ENCODE results near the gene SARNP.

The SARNP gene

DNA sequence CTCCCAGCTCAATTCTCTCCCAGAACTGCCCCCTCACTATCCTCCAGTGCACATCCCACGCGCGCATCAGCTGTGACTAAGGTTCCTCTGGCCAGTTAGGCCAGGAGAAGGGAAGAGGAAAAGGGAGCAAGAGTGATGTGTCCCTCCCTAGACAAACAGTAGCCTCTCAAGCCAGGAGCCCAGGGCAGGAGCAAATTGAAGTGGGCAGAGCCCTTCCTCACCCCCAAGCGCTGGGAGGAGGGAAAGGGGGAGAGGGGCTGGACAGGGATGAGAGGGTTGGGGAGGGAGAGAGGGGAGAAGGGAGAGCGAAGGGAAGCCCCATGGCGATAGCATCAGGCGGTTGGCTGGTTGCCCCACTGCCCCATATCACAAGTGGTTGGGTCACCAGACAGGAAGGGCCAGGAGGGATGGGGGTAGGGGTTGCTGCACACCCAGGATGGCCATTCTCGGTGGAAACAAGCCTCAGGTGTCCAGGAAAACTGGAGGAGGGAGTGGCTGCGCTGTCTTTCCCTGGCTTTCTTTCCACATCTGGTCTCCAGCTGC lies 89.8 kb downstream of the SARNP start:
- no peak for DNase-seq (ENCODE audit: low read depth)
- H3K4me3 ChIP-seq (ENCODE audit: low read depth, low read length) = peak overlapping the region; percentile 88
- TF ChIP-seq, protein P1, sequence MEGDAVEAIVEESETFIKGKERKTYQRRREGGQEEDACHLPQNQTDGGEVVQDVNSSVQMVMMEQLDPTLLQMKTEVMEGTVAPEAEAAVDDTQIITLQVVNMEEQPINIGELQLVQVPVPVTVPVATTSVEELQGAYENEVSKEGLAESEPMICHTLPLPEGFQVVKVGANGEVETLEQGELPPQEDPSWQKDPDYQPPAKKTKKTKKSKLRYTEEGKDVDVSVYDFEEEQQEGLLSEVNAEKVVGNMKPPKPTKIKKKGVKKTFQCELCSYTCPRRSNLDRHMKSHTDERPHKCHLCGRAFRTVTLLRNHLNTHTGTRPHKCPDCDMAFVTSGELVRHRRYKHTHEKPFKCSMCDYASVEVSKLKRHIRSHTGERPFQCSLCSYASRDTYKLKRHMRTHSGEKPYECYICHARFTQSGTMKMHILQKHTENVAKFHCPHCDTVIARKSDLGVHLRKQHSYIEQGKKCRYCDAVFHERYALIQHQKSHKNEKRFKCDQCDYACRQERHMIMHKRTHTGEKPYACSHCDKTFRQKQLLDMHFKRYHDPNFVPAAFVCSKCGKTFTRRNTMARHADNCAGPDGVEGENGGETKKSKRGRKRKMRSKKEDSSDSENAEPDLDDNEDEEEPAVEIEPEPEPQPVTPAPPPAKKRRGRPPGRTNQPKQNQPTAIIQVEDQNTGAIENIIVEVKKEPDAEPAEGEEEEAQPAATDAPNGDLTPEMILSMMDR (IDR thresholded peaks at IDR 0.05; ENCODE audit: control insufficient read depth, extremely low read depth, insufficient read depth) = no peak

DNA sequence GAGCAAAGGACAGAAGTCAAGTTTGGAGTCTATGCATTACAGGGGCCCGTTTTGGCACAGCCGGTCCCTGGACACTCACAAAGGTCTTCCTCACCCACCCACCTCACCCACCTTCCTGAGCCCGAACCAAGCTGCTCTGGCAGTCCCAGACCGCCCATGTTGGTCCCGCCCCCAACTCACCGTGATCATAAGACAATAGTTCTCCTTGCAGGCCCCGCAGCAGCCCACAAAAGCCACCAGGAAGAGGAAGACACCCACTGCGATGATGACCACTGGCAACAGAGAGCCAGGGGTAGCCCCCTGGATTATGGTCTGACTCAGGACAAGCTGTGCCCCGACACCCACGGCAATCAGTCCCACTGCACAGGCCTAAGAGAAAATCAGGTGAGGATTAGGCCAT lies 90.6 kb downstream of the SARNP start:
- H3K4me3 ChIP-seq (ENCODE audit: low read depth, low read length) = peak overlapping the region; percentile 88; the same call in 1 of the 2 replicates
- no peak for DNase-seq (ENCODE audit: low read depth)
- TF ChIP-seq, protein P1 (IDR thresholded peaks at IDR 0.05; ENCODE audit: control insufficient read depth, extremely low read depth, insufficient read depth) = no peak

- H3K4me3 ChIP-seq (ENCODE audit: low read depth, low read length) = no peak overlapping the region
- TF ChIP-seq, protein P1 (IDR thresholded peaks at IDR 0.05; ENCODE audit: control insufficient read depth, extremely low read depth, insufficient read depth) = no peak
- DNase-seq (ENCODE audit: low read depth) = no peak
Measured at GRCh38 chr12:55725556-55725955, 92.0 kb downstream of the SARNP start.

- no peak overlapping the region for H3K4me3 ChIP-seq (ENCODE audit: low read depth, low read length)
- TF ChIP-seq, protein P1 (IDR thresholded peaks at IDR 0.05; ENCODE audit: control insufficient read depth, extremely low read depth, insufficient read depth) = no peak
- no peak for DNase-seq (ENCODE audit: low read depth)
Measured at GRCh38 chr12:55724940-55725309, 92.6 kb downstream of the SARNP start.

GRCh38 chr12:55724226-55724939 lies 93.1 kb downstream of the SARNP start:
- no peak overlapping the region for H3K4me3 ChIP-seq (ENCODE audit: low read depth, low read length)
- TF ChIP-seq, protein P1 (IDR thresholded peaks at IDR 0.05; ENCODE audit: control insufficient read depth, extremely low read depth, insufficient read depth) = peak; percentile 57
- no peak for DNase-seq (ENCODE audit: low read depth)

DNA sequence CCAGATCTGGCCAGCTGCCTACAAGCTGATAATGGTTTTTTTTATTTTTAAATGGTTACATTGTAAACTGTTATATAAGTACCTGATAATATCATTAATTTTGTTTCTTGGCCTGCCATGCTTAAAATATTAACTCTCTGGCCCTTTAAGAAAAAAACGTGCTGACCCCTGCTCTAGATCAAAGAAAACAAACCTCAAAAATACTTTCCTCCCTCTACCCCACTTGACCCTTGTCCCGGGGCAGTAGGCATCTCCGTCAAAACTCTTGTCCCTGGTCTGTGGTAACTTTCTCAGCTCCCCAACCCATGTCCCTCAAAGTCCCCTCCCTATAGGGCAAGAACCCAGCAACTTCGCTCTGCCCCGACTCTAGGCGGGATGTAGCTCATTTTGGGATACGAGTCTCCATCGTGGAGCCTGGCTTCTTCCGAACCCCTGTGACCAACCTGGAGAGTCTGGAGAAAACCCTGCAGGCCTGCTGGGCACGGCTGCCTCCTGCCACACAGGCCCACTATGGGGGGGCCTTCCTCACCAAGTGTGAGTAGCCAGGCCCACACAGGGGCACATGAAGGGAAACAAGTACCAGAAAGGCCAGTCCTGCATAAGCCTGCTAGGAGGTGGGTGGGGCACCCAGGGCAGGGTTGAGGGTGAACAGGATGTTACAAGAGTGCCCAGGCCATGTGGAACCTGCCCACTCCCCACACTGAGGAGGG lies 93.9 kb downstream of the SARNP start:
- no peak for DNase-seq (ENCODE audit: low read depth)
- no peak overlapping the region for H3K4me3 ChIP-seq (ENCODE audit: low read depth, low read length)
- TF ChIP-seq, protein P1 (IDR thresholded peaks at IDR 0.05; ENCODE audit: control insufficient read depth, extremely low read depth, insufficient read depth) = no peak

Measured in LNCaP clone FGC (cell line).